ENCODE measurements around the gene MIGA2. TPM values are rescaled to one million over a fixed set of nuclear protein-coding genes. Genes with fewer than 3 reads are reported as not detected.

The MIGA2 gene
- total and polyA plus RNA-seq, 9 of the 15 experiments (the other 6 are each of a cell fraction or from before 2014, with no cell fraction given) = 0.15 to 54.1 (median 18.0) TPM

DNA sequence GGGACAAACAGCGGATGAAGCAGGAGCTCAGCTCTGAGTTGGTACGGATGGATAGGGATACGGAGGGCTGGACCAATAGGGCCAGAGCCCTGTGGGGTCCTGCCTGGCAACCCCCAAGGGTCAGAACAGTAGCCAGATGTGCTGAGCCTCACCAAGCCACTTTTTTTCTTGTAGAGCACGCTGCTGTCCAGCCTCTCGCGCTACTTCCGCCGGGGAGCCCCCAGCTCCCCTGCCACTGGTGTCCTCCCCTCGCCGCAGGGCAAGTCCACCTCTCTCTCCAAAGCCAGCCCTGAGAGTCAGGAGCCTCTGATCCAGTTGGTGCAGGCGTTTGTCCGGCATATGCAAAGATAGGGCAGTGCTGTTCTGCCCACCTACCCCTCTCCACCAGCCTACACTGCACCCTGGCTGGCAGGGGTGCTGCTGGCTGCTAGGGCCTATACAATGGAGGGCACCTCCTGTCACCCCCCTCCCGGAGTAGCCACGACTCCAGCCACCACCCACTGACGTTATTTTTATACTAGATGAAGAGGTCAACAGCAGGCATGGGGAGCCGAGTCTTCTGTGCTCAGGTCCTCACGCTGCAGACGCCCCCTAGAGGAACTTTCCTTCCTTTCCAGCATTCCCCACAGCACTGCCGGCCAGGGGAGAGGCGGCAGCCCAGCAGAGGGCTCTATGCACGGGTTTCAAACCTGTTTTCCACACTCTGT lies 29.9 kb upstream of the MIGA2 start (continued):
- TF ChIP-seq ZBTB2 (IDR thresholded peaks at IDR 0.05) (no peak), BRD4 (IDR thresholded peaks at IDR 0.05) (no peak), DIDO1 (tag; IDR thresholded peaks at IDR 0.05; ENCODE audit: low read depth) (no peak), ZFP30 (CRISPR knock-in tag; IDR thresholded peaks at IDR 0.05; ENCODE audit: borderline replicate concordance) (no peak), TAF15 (IDR thresholded peaks at IDR 0.05; ENCODE audit: low read depth, low read length) (no peak), STAG1 (CRISPR knock-in tag; IDR thresholded peaks at IDR 0.05; ENCODE audit: borderline replicate concordance) (peak; percentile 19; the same call in 1 of the 2 replicates), SMARCA5 (IDR thresholded peaks at IDR 0.05) (0 out of 2 replicates have a peak, but pooled peaks have one; percentile 16), HNRNPK (IDR thresholded peaks at IDR 0.05; ENCODE audit: low read depth, low read length, poor library complexity, severe bottlenecking) (no peak), ZHX1 (conservative IDR thresholded peaks at IDR 0.05; ENCODE audit: low read length) (no peak), KDM1A (IDR thresholded peaks at IDR 0.05) (no peak), ATF1 (CRISPR knock-in tag; IDR thresholded peaks at IDR 0.05) (no peak), ATF1 (tag; IDR thresholded peaks at IDR 0.05) (0 out of 2 replicates have a peak, but pooled peaks have one; percentile 9), ZNF197 (CRISPR knock-in tag; IDR thresholded peaks at IDR 0.05; ENCODE audit: low read depth) (no peak), KAT2B (IDR thresholded peaks at IDR 0.05; ENCODE audit: low read depth, low read length) (peak; percentile 95), HOXB6 (CRISPR knock-in tag; IDR thresholded peaks at IDR 0.05; ENCODE audit: borderline replicate concordance) (no peak), ZNF655 (CRISPR knock-in tag; IDR thresholded peaks at IDR 0.05) (no peak)
- TF ChIP-seq, protein P1, sequence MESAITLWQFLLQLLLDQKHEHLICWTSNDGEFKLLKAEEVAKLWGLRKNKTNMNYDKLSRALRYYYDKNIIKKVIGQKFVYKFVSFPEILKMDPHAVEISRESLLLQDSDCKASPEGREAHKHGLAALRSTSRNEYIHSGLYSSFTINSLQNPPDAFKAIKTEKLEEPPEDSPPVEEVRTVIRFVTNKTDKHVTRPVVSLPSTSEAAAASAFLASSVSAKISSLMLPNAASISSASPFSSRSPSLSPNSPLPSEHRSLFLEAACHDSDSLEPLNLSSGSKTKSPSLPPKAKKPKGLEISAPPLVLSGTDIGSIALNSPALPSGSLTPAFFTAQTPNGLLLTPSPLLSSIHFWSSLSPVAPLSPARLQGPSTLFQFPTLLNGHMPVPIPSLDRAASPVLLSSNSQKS (CRISPR knock-in tag; IDR thresholded peaks at IDR 0.05) = no peak
- TF ChIP-seq, protein P2, sequence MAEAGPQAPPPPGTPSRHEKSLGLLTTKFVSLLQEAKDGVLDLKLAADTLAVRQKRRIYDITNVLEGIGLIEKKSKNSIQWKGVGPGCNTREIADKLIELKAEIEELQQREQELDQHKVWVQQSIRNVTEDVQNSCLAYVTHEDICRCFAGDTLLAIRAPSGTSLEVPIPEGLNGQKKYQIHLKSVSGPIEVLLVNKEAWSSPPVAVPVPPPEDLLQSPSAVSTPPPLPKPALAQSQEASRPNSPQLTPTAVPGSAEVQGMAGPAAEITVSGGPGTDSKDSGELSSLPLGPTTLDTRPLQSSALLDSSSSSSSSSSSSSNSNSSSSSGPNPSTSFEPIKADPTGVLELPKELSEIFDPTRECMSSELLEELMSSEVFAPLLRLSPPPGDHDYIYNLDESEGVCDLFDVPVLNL (CRISPR knock-in tag; IDR thresholded peaks at IDR 0.05; ENCODE audit: low read depth) = no peak
- TF ChIP-seq, protein P3, sequence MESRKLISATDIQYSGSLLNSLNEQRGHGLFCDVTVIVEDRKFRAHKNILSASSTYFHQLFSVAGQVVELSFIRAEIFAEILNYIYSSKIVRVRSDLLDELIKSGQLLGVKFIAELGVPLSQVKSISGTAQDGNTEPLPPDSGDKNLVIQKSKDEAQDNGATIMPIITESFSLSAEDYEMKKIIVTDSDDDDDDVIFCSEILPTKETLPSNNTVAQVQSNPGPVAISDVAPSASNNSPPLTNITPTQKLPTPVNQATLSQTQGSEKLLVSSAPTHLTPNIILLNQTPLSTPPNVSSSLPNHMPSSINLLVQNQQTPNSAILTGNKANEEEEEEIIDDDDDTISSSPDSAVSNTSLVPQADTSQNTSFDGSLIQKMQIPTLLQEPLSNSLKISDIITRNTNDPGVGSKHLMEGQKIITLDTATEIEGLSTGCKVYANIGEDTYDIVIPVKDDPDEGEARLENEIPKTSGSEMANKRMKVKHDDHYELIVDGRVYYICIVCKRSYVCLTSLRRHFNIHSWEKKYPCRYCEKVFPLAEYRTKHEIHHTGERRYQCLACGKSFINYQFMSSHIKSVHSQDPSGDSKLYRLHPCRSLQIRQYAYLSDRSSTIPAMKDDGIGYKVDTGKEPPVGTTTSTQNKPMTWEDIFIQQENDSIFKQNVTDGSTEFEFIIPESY (CRISPR knock-in tag; IDR thresholded peaks at IDR 0.05) = peak; percentile 74
